A673 (cell line): Measurements from ENCODE around the gene FLT3. TPM values are rescaled to one million over a fixed set of nuclear protein-coding genes. Genes with fewer than 3 reads are reported as not detected.

ENCODE experiments used
- BruUV-seq: library from RNA; stranded (reverse); fragments of 400-500 nt; replicated peaks from 2 replicates; lab custom pipeline; 2021; lab: Mats Ljungman, UMichigan
- CTCF ChIA-PET: fragments of 300-600 bp; sonication (Branson Sonifier 250); formaldehyde crosslinking; loops from one replicate; lab custom pipeline; 2022; ENCODE audit warnings: antibody characterized with exemption; lab: Charles Lee
- POLR2A ChIA-PET: fragments of 300-600 bp; sonication (Branson Sonifier 250); formaldehyde crosslinking; loops from one replicate; lab custom pipeline; 2022; ENCODE audit warnings: antibody characterized with exemption; ENCODE audit not compliant: low non-redundant PET; lab: Charles Lee
- DNase-seq: peaks from one replicate; pipeline ENCODE4 v3.0.0-alpha.2; 2015; ENCODE audit warnings: low spot score
- H3K27ac ChIP-seq: fragments of 200-600 bp; sonication (generic); 2 replicates; pipeline ENCODE4 v1.5.1; 2016; ENCODE audit warnings: mixed run types, low read depth, mild to moderate bottlenecking, mixed read lengths, antibody characterized with exemption, low read length; ENCODE audit not compliant: poor library complexity, severe bottlenecking
- H3K27me3 ChIP-seq: fragments of 200-600 bp; sonication (generic); replicated peaks from 2 replicates; pipeline ENCODE4 v1.6.1; 2017; ENCODE audit warnings: mixed run types, low read depth, mild to moderate bottlenecking, mixed read lengths, antibody characterized with exemption, low read length; ENCODE audit not compliant: insufficient read depth, poor library complexity
- H3K36me3 ChIP-seq: fragments of 200-600 bp; sonication (generic); 2 replicates; pipeline ENCODE4 v1.6.1; 2016; ENCODE audit warnings: mixed run types, mild to moderate bottlenecking, mixed read lengths, antibody characterized with exemption, low read length; ENCODE audit not compliant: insufficient read depth, poor library complexity, severe bottlenecking
- H3K4me1 ChIP-seq: fragments of 200-600 bp; sonication (generic); 2 replicates; pipeline ENCODE4 v1.6.1; 2017; ENCODE audit warnings: mixed run types, mild to moderate bottlenecking, mixed read lengths, antibody characterized with exemption, low read length; ENCODE audit not compliant: insufficient read depth, poor library complexity, severe bottlenecking
- H3K4me3 ChIP-seq: fragments of 200-600 bp; sonication (generic); 2 replicates; pipeline ENCODE4 v1.5.1; 2016; ENCODE audit warnings: low read depth, mixed run types, mild to moderate bottlenecking, mixed read lengths, low read length; ENCODE audit not compliant: poor library complexity, severe bottlenecking
- H3K9me3 ChIP-seq: fragments of 200-600 bp; sonication (generic); 2 replicates; pipeline ENCODE4 v1.6.1; 2016; ENCODE audit warnings: mixed run types, low read depth, mild to moderate bottlenecking, mixed read lengths, antibody characterized with exemption, low read length; ENCODE audit not compliant: poor library complexity, severe bottlenecking
- CTCF ChIP-seq: fragments of 300-800, 200-600 bp; sonication (generic); conservative IDR thresholded peaks from 2 replicates; pipeline ENCODE4 v1.5.1; 2017; ENCODE audit warnings: low read depth, mild to moderate bottlenecking, antibody characterized with exemption, low read length, moderate library complexity, mixed read lengths
- EZH2 ChIP-seq: fragments of 200-600 bp; sonication (generic); IDR thresholded peaks from 2 replicates; pipeline ENCODE4 v1.6.1; 2017; ENCODE audit warnings: borderline replicate concordance, low read depth, mild to moderate bottlenecking, mixed read lengths, antibody characterized with exemption, low read length; ENCODE audit not compliant: poor library complexity, severe bottlenecking
- intact Hi-C: fragments of 100-400 bp; cut with micrococcal nuclease; formaldehyde crosslinking; loops from one replicate; pipeline ENCODE4 v1.10.0; 2022; ENCODE audit not compliant: unreplicated experiment
- total RNA-seq: library from RNA; stranded (reverse); gene quantifications from 2 replicates; pipeline ENCODE4 v1.2.3, GENCODE V29; 2021

FLT3 gene
- total RNA-seq, 1 experiment from 2014 or later: 0.15 TPM

- Histone ChIP-seq H3K4me3 (no peak overlapping the region), H3K36me3 (no peaks in the 10 kb centered on the region), H3K4me1 (no peaks in the 10 kb centered on the region), H3K9me3 (no peaks in the 10 kb centered on the region), H3K27ac (no peak overlapping the region), H3K27me3 (no peaks in the 10 kb centered on the region)
- ChIA-PET CTCF (no interaction called here), POLR2A (no interaction called here)
- no TSS peak for BruUV-seq
- no peak for DNase-seq
- intact Hi-C loops: no loop called here
- TF ChIP-seq CTCF: no peak
- TF ChIP-seq EZH2: no peak
Observed at GRCh38 chr13:28027071-28027470, 73.3 kb downstream of the FLT3 start.

- Histone ChIP-seq H3K27me3 (no peaks in the 10 kb centered on the region), H3K9me3 (no peaks in the 10 kb centered on the region), H3K4me3 (no peak overlapping the region), H3K4me1 (no peaks in the 10 kb centered on the region), H3K27ac (no peak overlapping the region), H3K36me3 (no peaks in the 10 kb centered on the region)
- TF ChIP-seq CTCF: no peak
- TF ChIP-seq EZH2: no peak
- POLR2A ChIA-PET: no interaction called here
- intact Hi-C loops: no loop called here
- CTCF ChIA-PET: no interaction called here
- no peak for DNase-seq
- BruUV-seq: no TSS peak
Observed at GRCh38 chr13:28026508-28026907, 73.9 kb downstream of the FLT3 start.

DNA sequence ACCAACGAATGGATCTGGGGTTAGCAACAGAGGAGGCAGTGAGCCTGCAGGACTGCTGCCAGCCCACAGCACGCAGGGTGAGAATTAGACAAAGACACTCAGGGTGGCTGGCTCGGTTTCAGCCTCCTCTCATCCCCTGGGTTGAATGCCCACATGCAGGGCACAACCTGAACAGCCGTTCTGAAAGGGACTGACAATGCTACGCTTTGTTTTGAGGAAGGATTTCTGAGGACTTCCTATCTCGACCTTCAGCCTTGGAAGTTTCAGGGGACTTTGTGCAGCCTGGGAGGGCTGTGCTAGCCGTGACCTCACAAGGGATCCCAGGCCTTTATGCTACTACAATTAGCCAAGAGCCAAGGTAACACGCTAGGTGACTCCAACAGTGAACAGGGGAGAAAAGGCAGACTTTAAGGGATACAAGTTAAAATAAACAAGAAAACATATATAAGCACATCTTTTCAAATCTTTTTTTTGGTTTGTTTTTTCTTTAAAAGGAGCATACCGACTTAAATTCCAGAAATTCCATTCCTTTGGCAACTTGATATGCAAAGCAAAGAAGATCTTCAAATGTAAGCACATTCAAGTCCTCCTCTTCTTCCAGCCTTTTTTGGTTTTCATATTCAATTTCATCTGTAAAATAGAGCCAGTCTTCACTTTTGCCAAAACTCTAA is 77.4 kb downstream of the FLT3 start:
- ChIA-PET POLR2A (no interaction called here), CTCF (no interaction called here)
- Histone ChIP-seq H3K36me3 (no peaks in the 10 kb centered on the region), H3K4me1 (no peaks in the 10 kb centered on the region), H3K27me3 (no peaks in the 10 kb centered on the region), H3K4me3 (no peak overlapping the region), H3K27ac (no peak overlapping the region), H3K9me3 (no peaks in the 10 kb centered on the region)
- no peak for DNase-seq
- BruUV-seq: no TSS peak
- TF ChIP-seq CTCF (no peak), EZH2 (no peak)
- intact Hi-C loops: no loop called here
